GM19467 (cell line): Measurements from ENCODE around the gene RALGDS.

Experiments used
- ATAC-seq: cut with Tn5 transposase; IDR thresholded peaks from one replicate; pipeline ENCODE4 v1.9.1; 2021; ENCODE audit warnings: mild to moderate bottlenecking, moderate library complexity; ENCODE audit not compliant: unreplicated experiment

RALGDS gene

GRCh38 chr9:133120501-133121197 is 391 bp downstream of the RALGDS start:
- ATAC-seq, result no peak

- ATAC-seq, result no peak
Observed at GRCh38 chr9:133119846-133120500, 1.1 kb downstream of the RALGDS start.

- no peak for ATAC-seq
Observed at GRCh38 chr9:133119103-133119845, 1.8 kb downstream of the RALGDS start.

GRCh38 chr9:133118568-133118967 is 2.5 kb downstream of the RALGDS start:
- no peak for ATAC-seq

- no peak for ATAC-seq
Observed at GRCh38 chr9:133118179-133118520, 2.9 kb downstream of the RALGDS start.

- ATAC-seq, result no peak
Observed at GRCh38 chr9:133117271-133118178, 3.5 kb downstream of the RALGDS start.

GRCh38 chr9:133116346-133117231 is 4.5 kb downstream of the RALGDS start:
- ATAC-seq, result no peak

GRCh38 chr9:133115604-133116345 is 5.3 kb downstream of the RALGDS start:
- ATAC-seq, result no peak

- ATAC-seq, result no peak
Observed at GRCh38 chr9:133114886-133115603, 6.0 kb downstream of the RALGDS start.

GRCh38 chr9:133113949-133114885 is 6.8 kb downstream of the RALGDS start:
- no peak for ATAC-seq

- ATAC-seq, result no peak
Observed at GRCh38 chr9:133113163-133113948, 7.7 kb downstream of the RALGDS start.

GRCh38 chr9:133112663-133113026 is 8.4 kb downstream of the RALGDS start:
- ATAC-seq, result no peak

- no peak for ATAC-seq
Observed at GRCh38 chr9:133111808-133112662, 9.0 kb downstream of the RALGDS start.

GRCh38 chr9:133109931-133110650 is 10.9 kb downstream of the RALGDS start:
- ATAC-seq, result no peak
